Measurements from ENCODE around the gene TRIM10.

GRCh38 chr6:30122515-30122914 is 38.5 kb downstream of the TRIM10 start:
- TF ChIP-seq POLR2AphosphoS5 (IDR thresholded peaks at IDR 0.05) (no peak), CTCF (IDR thresholded peaks at IDR 0.05) (no peak), POLR2A (IDR thresholded peaks at IDR 0.05; ENCODE audit: low read depth) (no peak), EP300 (IDR thresholded peaks at IDR 0.05) (no peak)
